Activated T-cell treated with anti-CD3 and anti-CD28 coated beads, Interleukin-2, amount 50 U/mL, for 4 hours (primary cell): ENCODE measurements around the gene ABCF3. TPM values are rescaled to one million over a fixed set of nuclear protein-coding genes. Genes with fewer than 3 reads are reported as not detected.

Experiments
- ATAC-seq, 2 donors: fragments of 200-7000 bp; cut with Tn5 transposase; one replicate each; pipeline ENCODE4 v1.10.0; 2021
- DNase-seq: peaks from one replicate; pipeline ENCODE4 v3.0.0-alpha.2; 2020
- H3K27me3 Mint-ChIP-seq: one replicate; pipeline ENCODE4 v1.8.0; 2021; ENCODE audit warnings: low read depth, mixed read lengths
- H3K36me3 Mint-ChIP-seq: one replicate; pipeline ENCODE4 v1.8.0; 2022; ENCODE audit warnings: mixed read lengths; ENCODE audit not compliant: insufficient read depth
- H3K4me1 Mint-ChIP-seq: one replicate; pipeline ENCODE4 v1.8.0; 2021; ENCODE audit warnings: low read depth, mixed read lengths
- H3K4me3 Mint-ChIP-seq: one replicate; pipeline ENCODE4 v1.8.0; 2021; ENCODE audit warnings: mild to moderate bottlenecking, moderate library complexity, mixed read lengths
- H3K9me3 Mint-ChIP-seq: one replicate; pipeline ENCODE4 v1.8.0; 2021; ENCODE audit warnings: mixed read lengths
- total RNA-seq, 3 donors: library from RNA; stranded (reverse); gene quantifications; one replicate each; pipeline ENCODE4 v1.2.1, GENCODE V29; 2021

ABCF3 gene
- total RNA-seq, 3 donors from 2014 or later, result 79.7 to 91.2 (median 84.4) TPM

DNA sequence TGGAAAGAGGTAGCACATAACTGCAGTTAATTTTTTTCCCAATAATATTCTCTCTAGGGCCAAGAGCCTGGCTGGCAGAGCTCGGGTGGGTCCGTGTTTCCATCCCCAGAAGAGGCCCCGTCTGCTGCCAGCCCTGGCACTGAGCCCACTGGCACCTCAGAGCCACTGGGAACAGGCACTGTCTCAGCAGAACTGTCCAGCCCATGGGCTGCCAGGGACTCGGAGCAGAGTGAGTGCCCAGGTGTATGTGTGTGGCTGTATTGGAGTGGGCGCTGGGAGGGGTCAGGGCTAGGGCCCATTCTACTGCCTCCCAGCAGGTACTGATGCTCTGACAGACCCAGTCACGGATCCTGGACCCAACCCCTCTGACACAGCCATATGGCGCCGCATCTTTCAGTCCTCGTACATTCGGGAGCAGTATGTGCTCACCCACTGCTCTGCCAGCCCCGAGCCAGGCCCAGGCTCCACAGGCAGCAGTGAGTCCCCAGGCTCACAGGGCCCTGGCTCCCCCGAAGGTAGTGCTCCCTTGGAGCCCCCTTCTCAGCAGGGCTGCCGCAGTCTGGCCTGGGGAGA, 52.3 kb downstream of the ABCF3 start:
- ATAC-seq (no peak), DNase-seq (no peak)
- Mint-ChIP-seq H3K27me3 (peaks cover 5% of the 10 kb centered on the region), H3K9me3 (no peaks in the 10 kb centered on the region), H3K4me1 (no peaks in the 10 kb centered on the region), H3K4me3 (no peak overlapping the region), H3K36me3 (peaks cover 6% of the 10 kb centered on the region)

DNA sequence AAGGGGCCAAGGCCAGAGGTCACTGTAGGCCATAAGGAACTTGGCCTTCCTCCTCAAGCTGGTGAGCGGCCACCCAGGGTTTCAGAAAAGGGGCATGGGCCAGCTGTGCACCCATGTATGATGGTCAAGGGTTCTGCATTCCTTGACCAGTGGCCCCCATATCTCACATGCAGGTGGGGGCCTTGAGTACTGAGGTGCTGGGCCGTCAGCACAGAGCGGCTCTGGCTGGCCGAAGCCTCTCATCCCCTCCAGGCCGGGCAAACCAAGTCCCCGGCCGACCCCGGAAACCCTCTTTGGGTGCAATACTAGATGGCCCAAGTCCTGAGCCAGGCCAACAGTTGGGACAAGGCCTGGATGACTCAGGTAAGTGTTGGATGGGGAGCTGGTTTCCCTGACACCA, 53.2 kb downstream of the ABCF3 start:
- Mint-ChIP-seq H3K9me3 (no peaks in the 10 kb centered on the region), H3K4me3 (no peak overlapping the region), H3K36me3 (peaks cover 11% of the 10 kb centered on the region), H3K4me1 (no peaks in the 10 kb centered on the region), H3K27me3 (no peaks in the 10 kb centered on the region)
- DNase-seq (no peak), ATAC-seq (no peak)

DNA sequence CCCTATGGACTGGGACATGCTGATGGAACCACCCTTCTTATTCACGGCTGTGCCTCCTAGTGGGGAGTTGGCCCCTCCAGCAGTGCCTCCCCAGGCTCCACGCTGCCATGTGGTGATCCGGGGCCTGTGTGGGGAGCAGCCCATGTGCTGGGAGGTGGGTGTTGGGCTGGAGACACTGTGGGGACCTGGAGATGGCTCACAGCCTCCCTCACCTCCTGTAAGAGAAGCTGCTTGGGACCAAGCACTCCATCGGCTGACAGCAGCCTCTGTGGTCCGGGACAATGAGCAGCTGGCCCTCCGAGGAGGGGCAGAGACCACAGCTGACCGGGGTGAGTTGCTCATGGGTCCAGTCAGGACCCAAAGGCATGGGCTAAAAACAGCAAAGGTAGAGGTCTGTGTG, 53.7 kb downstream of the ABCF3 start:
- Mint-ChIP-seq H3K4me3 (no peak overlapping the region), H3K9me3 (no peaks in the 10 kb centered on the region), H3K4me1 (no peaks in the 10 kb centered on the region), H3K36me3 (peaks cover 15% of the 10 kb centered on the region), H3K27me3 (no peaks in the 10 kb centered on the region)
- DNase-seq (no peak), ATAC-seq (no peak)

DNA sequence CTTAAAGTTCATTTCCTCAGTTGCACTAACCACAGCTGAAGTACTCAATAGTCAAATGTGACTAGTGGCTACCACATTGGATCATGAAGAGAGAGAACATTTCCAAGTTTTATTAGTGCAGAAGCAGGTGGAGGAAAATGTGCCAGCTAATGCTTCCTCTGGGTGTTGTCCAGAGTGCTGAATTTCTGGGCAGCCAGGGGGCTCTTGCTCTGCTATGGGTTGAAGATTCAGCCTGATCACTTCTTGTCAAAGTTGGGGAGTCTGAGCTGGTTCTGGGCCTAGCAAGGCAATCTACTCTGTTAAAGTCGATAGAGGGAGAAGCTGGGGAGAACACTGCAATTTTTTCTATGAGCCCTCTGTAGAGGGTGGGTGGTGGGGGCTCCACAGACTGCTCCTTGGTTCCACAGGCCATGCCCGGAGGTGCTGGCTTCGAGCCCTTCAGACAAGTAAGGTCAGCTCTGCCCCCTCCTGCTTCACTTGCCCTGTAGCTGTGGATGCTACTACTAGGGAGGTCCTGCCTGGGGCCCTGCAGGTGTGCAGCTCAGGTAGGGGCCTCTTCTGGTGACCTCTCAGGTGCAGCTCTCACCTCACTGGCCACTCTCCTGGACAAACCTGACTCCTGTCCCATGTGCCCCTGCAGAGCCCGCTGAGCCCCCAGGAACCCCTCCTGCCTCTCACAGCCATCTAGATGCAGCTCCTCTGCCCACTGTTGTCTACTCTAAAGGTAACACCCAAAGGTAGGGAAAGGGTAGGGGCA, 54.6 kb downstream of the ABCF3 start:
- no peak overlapping the region for H3K4me3 Mint-ChIP-seq
- ATAC-seq (peak in 1 of 2 donors; percentile 21), DNase-seq (no peak)
- no peaks in the 10 kb centered on the region for H3K4me1 Mint-ChIP-seq
- peaks cover 21% of the 10 kb centered on the region for H3K36me3 Mint-ChIP-seq
- no peaks in the 10 kb centered on the region for H3K9me3 Mint-ChIP-seq
- no peaks in the 10 kb centered on the region for H3K27me3 Mint-ChIP-seq

DNA sequence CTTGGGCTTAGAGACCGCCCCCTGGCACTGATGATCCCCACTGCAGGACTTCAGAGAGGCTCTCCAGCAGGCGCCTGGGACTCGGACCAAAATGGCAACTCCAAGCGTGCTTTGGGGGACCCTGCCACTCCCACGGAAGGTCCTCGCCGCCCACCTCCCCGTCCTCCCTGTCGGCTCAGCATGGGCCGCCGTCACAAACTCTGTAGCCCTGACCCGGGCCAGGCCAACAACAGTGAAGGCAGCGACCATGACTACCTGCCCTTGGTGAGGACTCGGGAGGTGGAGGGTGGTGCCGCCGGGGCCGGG, 55.1 kb downstream of the ABCF3 start:
- no peak overlapping the region for H3K4me3 Mint-ChIP-seq
- no peaks in the 10 kb centered on the region for H3K27me3 Mint-ChIP-seq
- ATAC-seq (peak in 1 of 2 donors; percentile 20), DNase-seq (no peak)
- H3K36me3 Mint-ChIP-seq, result peaks cover 26% of the 10 kb centered on the region
- peaks cover under 1% of the 10 kb centered on the region for H3K4me1 Mint-ChIP-seq
- H3K9me3 Mint-ChIP-seq, result no peaks in the 10 kb centered on the region

DNA sequence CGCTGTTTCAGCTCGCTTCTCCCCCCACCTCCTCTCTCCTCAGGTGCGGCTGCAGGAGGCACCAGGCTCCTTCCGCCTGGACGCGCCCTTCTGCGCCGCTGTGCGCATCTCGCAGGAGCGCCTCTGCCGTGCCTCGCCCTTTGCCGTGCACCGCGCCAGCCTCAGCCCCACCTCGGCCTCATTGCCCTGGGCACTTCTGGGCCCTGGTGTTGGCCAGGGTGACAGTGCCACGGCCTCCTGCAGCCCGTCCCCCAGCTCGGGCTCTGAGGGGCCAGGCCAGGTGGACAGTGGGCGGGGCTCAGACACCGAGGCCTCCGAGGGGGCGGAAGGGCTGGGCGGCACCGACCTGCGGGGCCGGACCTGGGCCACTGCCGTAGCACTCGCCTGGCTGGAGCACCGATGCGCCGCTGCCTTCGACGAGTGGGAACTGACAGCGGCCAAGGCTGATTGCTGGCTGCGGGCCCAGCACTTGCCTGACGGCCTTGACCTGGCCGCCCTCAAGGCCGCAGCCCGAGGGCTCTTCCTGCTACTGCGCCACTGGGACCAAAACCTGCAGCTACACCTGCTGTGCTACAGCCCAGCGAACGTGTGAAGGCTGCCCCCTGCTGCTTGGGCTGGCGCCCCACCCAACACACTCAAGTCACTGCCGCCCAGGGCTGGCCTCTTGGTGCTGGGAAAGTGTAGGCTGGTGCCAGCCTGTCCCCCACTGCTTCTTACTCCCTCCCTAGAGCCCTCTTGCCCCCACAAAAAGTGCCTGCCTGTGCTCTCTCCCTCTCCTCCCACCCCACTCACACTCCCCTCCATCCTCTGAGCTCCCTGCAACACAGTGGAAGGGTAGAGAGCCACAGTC, 55.7 kb downstream of the ABCF3 start:
- DNase-seq, result no peak
- ATAC-seq, result peak; percentile 28 to 51
- no peak overlapping the region for H3K4me3 Mint-ChIP-seq
- peaks cover 2% of the 10 kb centered on the region for H3K4me1 Mint-ChIP-seq
- peaks cover 27% of the 10 kb centered on the region for H3K36me3 Mint-ChIP-seq
- no peaks in the 10 kb centered on the region for H3K27me3 Mint-ChIP-seq
- H3K9me3 Mint-ChIP-seq, result no peaks in the 10 kb centered on the region

DNA sequence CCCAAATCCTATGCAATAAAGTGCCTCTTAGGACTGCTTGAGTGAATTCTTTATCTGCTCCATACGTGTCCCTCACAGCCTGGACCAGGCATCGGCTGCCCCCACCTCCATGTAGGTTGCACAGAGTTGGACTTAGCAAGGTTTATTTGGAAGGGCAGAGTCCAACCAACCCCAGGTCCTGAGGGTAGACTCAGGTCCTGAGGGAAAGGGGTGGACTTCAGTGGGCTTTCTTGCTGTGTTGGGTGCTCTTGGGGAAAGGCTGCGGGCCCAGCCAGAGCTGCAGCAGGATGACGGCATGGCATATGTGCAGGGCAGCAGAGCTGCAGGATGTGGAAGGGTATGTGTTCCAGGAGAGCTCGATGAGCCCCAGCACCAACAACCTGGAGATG, 56.3 kb downstream of the ABCF3 start:
- DNase-seq (no peak), ATAC-seq (no peak)
- H3K4me1 Mint-ChIP-seq, result peaks cover 2% of the 10 kb centered on the region
- H3K36me3 Mint-ChIP-seq, result peaks cover 27% of the 10 kb centered on the region
- no peak overlapping the region for H3K4me3 Mint-ChIP-seq
- H3K27me3 Mint-ChIP-seq, result no peaks in the 10 kb centered on the region
- no peaks in the 10 kb centered on the region for H3K9me3 Mint-ChIP-seq

Other genes starting within 250 kb of the ABCF3 start
- gene ABCC5, start 168.3 kb upstream of the ABCF3 start, total RNA-seq, result 10 to 100 TPM; 10.0 to 12.5 (median 12.4) TPM
- gene HTR3D, start 154.5 kb upstream of the ABCF3 start, total RNA-seq, result not detected
- not detected for gene HTR3C, start 133.2 kb upstream of the ABCF3 start, total RNA-seq
- not detected for gene HTR3E, start 89.1 kb upstream of the ABCF3 start, total RNA-seq
- 10 to 100 TPM; 91.7 to 94.5 (median 92.6) TPM for gene EIF2B5, start 50.8 kb upstream of the ABCF3 start, total RNA-seq
- 10 to 100 TPM; 38.7 to 46.4 (median 40.3) TPM for gene DVL3, start 30.8 kb upstream of the ABCF3 start, total RNA-seq
- gene AP2M1, start 11.3 kb upstream of the ABCF3 start, total RNA-seq, result 100 to 1,000 TPM; 242 to 255 (median 251) TPM
- under 1 TPM in 1 of 3 donors, not detected in 2; 0.16 TPM for gene VWA5B2, start 43.4 kb downstream of the ABCF3 start, total RNA-seq
- 10 to 100 TPM; 89.9 to 93.7 (median 92.5) TPM for gene ALG3, start 62.8 kb downstream of the ABCF3 start, total RNA-seq
- gene EEF1AKMT4, start 63.5 kb downstream of the ABCF3 start, total RNA-seq, result 10 to 100 TPM; 15.2 to 19.7 (median 18.1) TPM
- under 1 TPM; 0.34 to 0.53 (median 0.35) TPM for gene CAMK2N2, start 75.4 kb downstream of the ABCF3 start, total RNA-seq
- not detected for gene ECE2, start 89.8 kb downstream of the ABCF3 start, total RNA-seq
- gene PSMD2, start 113.0 kb downstream of the ABCF3 start, total RNA-seq, result 100 to 1,000 TPM; 497 to 520 (median 498) TPM
- 1,000 to 10,000 TPM in 2 of 3 donors, 100 to 1,000 TPM in 1; 990 to 1,057 (median 1,007) TPM for gene EIF4G1, start 128.4 kb downstream of the ABCF3 start, total RNA-seq
- 1 to 10 TPM; 3.5 to 4.4 (median 3.7) TPM for gene FAM131A, start 151.4 kb downstream of the ABCF3 start, total RNA-seq
- gene CLCN2, start 175.4 kb downstream of the ABCF3 start, total RNA-seq, result 1 to 10 TPM; 4.5 to 5.2 (median 5.0) TPM
- 100 to 1,000 TPM; 146 to 170 (median 165) TPM for gene POLR2H, start 175.5 kb downstream of the ABCF3 start, total RNA-seq
- gene THPO, start 192.0 kb downstream of the ABCF3 start, total RNA-seq, result not detected
- gene CHRD, start 193.9 kb downstream of the ABCF3 start, total RNA-seq, result under 1 TPM in 2 of 3 donors, not detected in 1; 0.11 to 0.33 TPM